Stimulated activated CD8-positive, alpha-beta memory T cell treated with anti-CD3 and anti-CD28 coated beads, Interleukin-4, amount 100 ng/mL, for 24 hours (primary cell): ENCODE data around the gene OR5H2.

ENCODE experiments used
- DNase-seq: peaks from one replicate; pipeline ENCODE4 v3.0.0-alpha.2; 2020; ENCODE audit warnings: low read depth

The OR5H2 gene

DNA sequence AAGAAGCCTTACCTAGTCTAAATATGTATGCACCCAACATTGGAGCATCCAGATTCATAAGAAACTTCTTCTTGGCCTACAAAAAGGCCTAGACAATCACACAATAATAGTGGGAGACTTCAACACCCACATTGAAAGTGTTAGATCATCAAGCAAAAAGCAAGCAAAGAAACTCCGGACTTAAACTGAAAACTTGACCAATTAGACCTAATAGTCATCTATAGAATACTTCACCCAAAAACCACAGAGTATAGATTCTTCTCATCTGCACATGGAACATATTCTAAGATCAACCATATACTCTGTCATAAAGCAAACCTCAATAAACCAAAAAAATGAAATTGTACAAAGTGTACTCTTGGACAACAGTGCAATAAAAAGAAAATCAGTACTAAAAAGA is 49.0 kb downstream of the OR5H2 start:
- DNase-seq, result no peak
